Activated CD8-positive, alpha-beta memory T cell treated with anti-CD3 and anti-CD28 coated beads for 24 hours (primary cell): Measurements from ENCODE around the gene GSTM1.
A peak's percentile ranks its signal among the peaks of the same experiment; 100 is the strongest.
"Not testable (repeated sequence)": the region's sequence is repeated elsewhere in the genome, so short reads cannot be mapped to it uniquely, and the experiment has no call there.

Experiments
- DNase-seq: peaks from one replicate; pipeline ENCODE4 v3.0.0-alpha.2; 2020

The GSTM1 gene

DNA sequence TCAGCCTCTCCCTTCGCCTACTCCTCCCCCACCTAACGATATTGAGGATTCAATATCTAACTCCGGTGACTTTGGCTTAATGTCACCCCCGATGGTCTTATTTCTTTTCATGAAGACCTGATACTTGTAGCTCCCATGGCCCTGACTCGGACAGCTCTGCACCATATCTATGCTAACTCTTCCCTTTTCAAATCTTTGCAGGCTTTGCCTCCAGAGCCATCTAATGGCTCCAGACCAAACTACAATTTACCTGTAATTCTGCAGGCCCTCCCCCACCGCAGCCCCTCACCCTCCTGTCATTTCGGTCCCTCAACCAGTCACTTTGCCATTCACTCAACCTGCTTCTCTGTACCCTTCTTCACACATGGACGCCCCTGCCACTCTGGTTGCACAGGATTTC, 16.6 kb downstream of the GSTM1 start:
- DNase-seq: no peak

DNA sequence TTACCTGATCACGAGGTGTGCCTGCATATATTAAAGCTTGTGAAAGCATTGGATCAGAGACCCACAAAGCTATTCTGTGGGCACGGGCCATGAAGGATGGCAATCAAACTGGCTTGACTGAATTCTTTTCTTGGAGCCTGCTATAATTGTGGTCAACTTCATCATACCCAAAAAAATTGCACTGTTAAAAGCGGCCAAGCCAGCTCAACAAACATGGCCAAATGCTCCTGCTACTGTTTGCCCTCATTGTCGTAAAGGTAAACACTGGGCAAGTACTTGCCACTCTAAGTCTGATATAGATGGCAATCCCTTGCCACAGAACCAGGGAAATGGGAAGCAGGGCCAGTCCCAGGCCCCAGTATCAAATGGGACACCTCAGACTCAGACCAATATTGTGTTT, 17.8 kb downstream of the GSTM1 start:
- no peak for DNase-seq

- not testable (repeated sequence) for DNase-seq
These were observed 21.3 kb downstream of the GSTM1 start for GRCh38 chr1:109708949-109709348.

- DNase-seq: not testable (repeated sequence)
These were observed 22.2 kb downstream of the GSTM1 start for GRCh38 chr1:109709822-109710221.

DNA sequence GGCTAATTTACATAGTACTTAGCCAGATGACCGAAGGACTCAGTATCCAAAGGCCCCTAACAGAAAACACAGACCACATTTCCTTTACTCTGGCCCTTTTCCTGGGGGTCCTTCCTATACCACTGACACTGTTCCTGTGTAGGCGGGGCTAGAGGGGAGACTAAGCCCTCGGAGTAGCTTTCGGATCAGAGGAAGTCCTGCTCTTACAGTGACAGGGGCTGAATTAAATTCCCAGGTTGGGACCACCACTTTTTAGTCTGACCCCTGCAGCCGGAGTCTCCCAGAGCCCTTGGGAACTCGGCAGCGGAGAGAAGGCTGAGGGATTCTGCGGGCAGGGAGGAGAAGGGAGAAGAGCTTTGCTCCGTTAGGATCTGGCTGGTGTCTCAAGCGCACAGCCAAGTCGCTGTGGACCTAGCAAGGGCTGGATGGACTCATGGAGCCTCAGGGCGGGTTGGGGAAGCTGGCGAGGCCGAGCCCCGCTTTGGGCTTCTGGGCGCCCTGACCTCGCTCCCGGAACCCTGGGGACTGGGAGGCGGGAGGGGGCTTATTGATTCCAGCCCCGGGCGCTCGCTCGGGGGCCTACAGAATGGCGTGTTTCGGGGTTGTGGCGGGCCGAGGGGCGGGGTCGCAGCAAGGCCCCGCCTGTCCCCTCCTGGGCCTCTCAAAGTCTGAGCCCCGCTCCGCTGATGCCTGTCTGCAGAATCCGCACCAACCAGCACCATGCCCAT, 24.1 kb downstream of the GSTM1 start, which contains the start of gene GSTM5:
Gene GSTM5, plus strand, starts transcription at position 659 of the 728 bp plus-strand sequence. Its CDS starts 62 bp downstream, at position 721.
- peak; percentile 64 for DNase-seq

DNA sequence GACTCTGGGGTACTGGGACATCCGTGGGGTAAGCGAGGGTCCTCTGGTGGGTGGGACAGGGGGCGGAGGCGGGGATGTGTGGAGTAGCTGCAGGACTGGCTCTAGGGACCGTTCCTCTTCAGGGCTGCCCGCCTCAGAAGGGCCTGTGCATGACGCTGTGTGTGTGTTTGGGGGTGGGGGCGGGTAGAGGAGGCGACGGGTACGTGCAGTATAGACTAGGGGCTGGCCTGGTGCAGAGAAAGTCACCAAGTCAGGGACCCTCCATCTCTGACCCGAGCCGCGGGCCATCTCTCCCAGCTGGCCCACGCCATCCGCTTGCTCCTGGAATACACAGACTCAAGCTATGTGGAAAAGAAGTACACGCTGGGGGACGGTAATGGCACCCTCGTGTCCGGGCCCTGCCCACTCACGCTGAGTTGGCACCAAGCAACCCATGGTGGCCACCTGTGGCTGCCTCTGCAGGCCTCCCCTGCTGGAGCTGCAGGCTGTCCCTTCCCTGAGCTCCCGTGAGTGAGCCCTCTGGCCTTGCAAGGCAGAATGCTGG, 24.8 kb downstream of the GSTM1 start:
- no peak for DNase-seq

DNA sequence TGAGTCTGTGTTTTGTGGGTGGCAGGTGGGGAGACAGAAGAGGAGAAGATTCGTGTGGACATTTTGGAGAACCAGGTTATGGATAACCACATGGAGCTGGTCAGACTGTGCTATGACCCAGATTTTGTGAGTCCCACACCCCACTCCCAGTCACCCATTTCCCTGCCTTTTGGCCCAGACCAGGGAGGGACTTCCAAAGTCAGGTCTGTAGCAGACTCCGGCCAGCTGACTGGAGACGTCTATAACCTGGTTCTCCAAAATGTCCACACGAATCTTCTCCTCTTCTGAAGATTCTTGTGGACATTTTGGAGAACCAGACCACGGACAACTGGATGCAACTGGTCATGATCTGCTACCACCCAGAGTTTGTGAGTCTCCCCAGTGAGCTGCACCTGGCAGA, 26.0 kb downstream of the GSTM1 start:
- DNase-seq: no peak

- DNase-seq: no peak
These were observed 27.2 kb downstream of the GSTM1 start for GRCh38 chr1:109714661-109715372.

DNA sequence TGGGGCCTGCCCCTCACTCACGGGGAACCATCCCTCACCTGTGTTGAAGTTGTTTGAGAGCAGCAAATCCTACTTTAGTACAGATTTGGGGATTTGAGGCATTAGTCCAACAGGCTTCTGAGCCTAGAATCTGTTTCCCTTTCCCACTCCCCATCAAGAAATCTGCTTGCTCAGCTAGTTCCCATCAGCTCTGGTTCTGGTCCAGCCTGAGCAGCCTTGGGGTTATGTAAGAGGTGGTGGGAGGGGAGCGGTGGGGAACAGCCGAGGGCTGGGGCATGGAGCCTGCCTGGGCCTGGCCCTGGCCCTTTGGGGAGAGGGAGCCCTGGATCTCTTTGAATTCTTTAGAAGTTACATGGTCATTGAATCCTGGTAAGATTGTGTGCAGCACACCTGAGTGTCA, 28.5 kb downstream of the GSTM1 start:
- no peak for DNase-seq

DNA sequence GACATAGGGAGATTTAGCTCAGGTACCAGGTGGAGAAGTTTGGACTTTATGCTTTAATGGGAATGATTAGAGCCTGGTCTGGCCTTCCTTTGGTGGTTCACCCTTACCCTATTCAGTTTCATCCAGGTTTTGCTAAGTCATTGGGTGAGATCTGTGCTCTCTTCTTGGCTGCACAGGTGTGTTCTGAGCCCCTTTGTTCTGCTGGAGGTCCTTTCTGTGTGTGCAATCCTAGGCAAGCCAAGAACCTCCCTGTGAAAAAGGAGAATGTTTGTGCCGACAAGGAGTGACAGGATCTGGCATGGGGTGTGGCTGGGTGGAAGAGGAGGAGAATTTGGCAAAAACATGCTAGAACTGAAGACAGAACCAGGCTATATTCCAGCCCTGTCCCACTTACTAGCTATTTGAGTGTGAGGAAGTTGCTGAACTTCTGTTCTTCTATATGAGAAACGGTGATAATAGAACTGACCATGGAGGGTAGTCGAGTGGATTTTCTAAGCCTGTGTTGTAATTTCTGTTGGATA, 29.0 kb downstream of the GSTM1 start:
- no peak for DNase-seq

- DNase-seq: no peak
These were observed 30.1 kb downstream of the GSTM1 start for GRCh38 chr1:109717729-109718128.

DNA sequence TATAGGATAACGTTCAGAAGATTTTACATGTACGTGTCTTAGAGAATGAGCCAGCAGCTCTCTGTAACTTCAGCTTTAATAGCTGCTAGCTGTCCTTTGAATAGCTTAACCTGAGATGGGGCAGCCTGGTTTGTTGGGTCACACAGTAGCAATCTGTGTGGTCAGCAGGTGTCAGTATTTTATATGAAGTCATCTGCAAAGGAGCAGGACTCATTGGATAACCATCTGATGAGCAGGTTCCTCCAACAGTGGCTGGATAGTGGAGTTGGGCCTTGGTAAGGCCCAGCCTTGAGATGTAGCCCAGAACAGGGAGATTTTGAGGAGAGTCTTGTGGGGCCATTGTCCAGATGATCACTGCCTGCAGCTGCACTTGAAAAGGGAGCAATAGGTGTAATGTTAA, 30.9 kb downstream of the GSTM1 start:
- DNase-seq: no peak

- no peak for DNase-seq
These were observed 31.8 kb downstream of the GSTM1 start for GRCh38 chr1:109719337-109719837.

GRCh38 chr1:109721042-109721441, 33.4 kb downstream of the GSTM1 start:
- no peak for DNase-seq

DNA sequence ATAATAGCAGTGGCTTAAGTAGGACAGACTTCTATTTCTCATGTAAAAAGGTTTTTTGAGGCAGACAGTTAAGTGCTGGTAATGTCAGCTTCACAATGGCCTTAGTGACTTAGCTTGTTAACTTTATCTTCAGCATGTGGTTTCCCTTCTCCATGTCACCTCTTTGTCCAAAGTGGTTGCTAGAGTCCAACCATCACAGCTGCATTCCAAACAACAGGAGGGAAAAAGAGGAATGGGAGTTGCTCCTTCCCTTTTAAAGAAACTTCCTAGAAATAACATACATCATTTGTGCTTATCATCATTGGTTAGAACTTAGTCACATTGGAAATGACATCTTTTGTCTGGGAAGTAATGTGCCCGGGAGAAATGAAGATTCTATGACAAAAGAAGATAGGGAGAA, 34.4 kb downstream of the GSTM1 start:
- no peak for DNase-seq

DNA sequence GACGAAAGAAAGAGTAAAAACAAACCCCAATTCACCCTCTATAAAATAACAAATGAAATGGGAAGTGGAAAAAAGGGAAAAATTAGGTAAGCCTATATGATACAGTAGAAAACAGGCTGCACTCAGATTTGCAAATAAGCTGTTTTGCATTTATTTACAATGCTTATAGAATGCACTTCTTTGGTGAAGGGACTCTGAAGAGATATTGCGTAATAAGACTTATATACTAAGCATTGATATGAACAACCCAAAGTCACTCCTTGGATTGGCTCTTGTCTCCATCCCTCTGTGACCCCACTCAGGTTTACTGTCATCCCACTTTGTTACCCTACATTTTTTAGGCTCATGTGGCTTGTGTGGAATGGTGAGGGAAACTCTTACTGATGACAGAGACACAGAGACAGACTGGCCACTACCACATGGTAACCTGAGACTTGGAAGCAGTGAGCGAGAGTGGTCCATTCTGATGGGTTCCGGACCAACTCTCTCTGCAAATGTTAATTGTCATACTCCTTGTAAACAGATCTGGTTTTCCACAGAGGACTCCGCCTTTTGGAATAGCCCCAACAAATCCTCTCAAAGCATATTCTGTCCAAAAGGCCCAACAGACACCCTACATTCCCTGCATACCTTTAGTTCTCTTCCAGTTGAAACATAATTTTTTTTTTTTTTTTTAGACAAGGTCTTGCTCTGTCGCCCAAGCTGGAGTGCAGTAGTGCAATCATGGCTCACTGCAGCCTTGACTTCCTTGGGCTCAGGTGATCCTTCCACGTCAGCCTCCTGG, 35.5 kb downstream of the GSTM1 start:
- DNase-seq: no peak

GRCh38 chr1:109724933-109725332, 37.3 kb downstream of the GSTM1 start:
- DNase-seq: no peak

DNA sequence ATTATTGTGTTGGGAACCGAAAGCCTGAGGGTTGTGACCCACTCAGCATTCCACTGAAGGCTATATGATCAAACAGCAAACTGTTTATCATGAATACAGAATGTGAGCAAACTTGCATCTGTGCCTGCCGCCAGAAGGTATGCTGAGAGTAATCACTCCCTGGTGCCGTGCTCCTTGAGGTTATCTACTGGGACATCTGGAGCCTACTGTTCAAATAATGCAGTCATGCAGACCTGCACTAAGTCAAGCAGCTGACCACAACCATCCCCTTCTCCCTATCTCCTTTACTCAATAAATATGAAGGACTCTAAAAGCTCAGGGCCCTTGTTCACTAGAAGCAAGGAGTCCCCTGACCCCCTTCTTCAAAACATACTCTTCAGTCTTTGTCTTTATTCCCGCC, 37.9 kb downstream of the GSTM1 start:
- no peak for DNase-seq

DNA sequence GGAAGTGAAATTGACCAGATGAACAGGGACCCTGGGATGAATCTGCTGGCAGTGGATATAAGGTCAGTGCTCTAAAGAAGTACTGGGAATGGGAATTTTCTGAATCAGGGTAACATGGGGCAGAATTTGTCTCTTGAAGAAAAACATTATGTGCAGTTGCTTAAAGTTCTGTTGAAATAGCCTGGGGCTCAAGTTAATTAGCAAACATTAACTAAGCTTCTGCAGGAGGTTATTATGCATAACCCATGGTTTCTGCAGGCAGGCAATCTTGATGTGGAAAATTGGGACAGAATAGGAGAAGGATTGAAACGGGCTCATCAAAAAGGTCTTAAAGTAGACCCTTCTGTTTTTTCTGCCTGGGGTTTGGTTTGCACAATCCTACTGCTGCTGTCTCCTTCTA, 38.4 kb downstream of the GSTM1 start:
- no peak for DNase-seq

- DNase-seq: no peak
These were observed 39.2 kb downstream of the GSTM1 start for GRCh38 chr1:109726728-109727373.

DNA sequence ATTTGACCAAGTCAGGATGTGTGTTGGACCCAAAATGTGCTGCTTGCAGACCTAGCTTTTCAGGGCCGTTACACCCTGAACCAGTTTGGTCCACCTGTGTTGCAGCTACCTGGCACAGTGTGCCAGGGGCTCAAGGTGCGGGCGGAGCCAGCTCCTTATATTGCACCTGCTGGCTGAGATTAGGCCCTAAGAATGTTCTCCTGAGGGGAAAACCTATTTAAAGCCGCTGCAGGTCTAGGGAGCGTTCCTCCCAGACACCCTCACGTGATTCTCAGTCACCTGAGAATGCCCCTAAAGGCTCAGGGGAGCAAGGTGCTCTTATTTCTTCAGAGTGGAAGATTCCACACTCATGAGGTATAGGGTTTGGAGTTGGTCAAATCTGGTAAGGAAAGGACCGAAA, 41.3 kb downstream of the GSTM1 start:
- no peak for DNase-seq

- no peak for DNase-seq
These were observed 43.0 kb downstream of the GSTM1 start for GRCh38 chr1:109730666-109731065.
